DMS 273 treated with DMSO at 0.1 percent for 48 hours (cell line): ENCODE results near the gene MISP3.

Experiments
- DNase-seq: peaks from one replicate; lab custom pipeline; 2025; lab: John Stamatoyannopoulos, UW

Gene MISP3

GRCh38 chr19:14122924-14123323 is 50.3 kb downstream of the MISP3 start:
- DNase-seq: no peak
